HT1080 (cell line): ENCODE measurements around the gene CDK5. TPM values are rescaled to one million over a fixed set of nuclear protein-coding genes. Genes with fewer than 3 reads are reported as not detected.
A peak's percentile ranks its signal among the peaks of the same experiment; 100 is the strongest.
"Not testable (repeated sequence)": the region's sequence is repeated elsewhere in the genome, so short reads cannot be mapped to it uniquely, and the experiment has no call there.

Experiments used
- DNase-seq: peaks from one replicate; pipeline ENCODE4 v3.0.0-alpha.2; 2015; ENCODE audit warnings: low read depth
- total RNA-seq: library from RNA; depleted of rRNA; stranded (reverse); fragments of >200 nt; shearing (Covaris generic); gene quantifications from 2 replicates; pipeline ENCODE4 v1.2.3, GENCODE V29; 2014

Gene CDK5
- total RNA-seq, 1 experiment from 2014 or later = 67.8 TPM

- DNase-seq = no peak
These were observed 40.2 kb downstream of the CDK5 start for GRCh38 chr7:151017370-151017952.

- no peak for DNase-seq
These were observed 40.8 kb downstream of the CDK5 start for GRCh38 chr7:151016942-151017341.

- no peak for DNase-seq
These were observed 41.2 kb downstream of the CDK5 start for GRCh38 chr7:151016505-151016904.

- DNase-seq = no peak
These were observed 41.7 kb downstream of the CDK5 start for GRCh38 chr7:151015967-151016366.

- no peak for DNase-seq
These were observed 42.7 kb downstream of the CDK5 start for GRCh38 chr7:151014950-151015349.

- DNase-seq = no peak
These were observed 43.8 kb downstream of the CDK5 start for GRCh38 chr7:151013733-151014497.

GRCh38 chr7:151013356-151013732, 44.4 kb downstream of the CDK5 start:
- DNase-seq = no peak

- DNase-seq = no peak
These were observed 44.8 kb downstream of the CDK5 start for GRCh38 chr7:151012911-151013347.

- no peak for DNase-seq
These were observed 45.5 kb downstream of the CDK5 start for GRCh38 chr7:151012031-151012692.

GRCh38 chr7:151011616-151012015, 46.1 kb downstream of the CDK5 start:
- DNase-seq = not testable (repeated sequence)

GRCh38 chr7:151011097-151011409, 46.6 kb downstream of the CDK5 start:
- no peak for DNase-seq

- DNase-seq = no peak
These were observed 47.2 kb downstream of the CDK5 start for GRCh38 chr7:151010307-151011096.

- DNase-seq = no peak
These were observed 47.7 kb downstream of the CDK5 start for GRCh38 chr7:151010037-151010306.

- DNase-seq = no peak
These were observed 48.2 kb downstream of the CDK5 start for GRCh38 chr7:151009327-151010036.

- peak; percentile 91 for DNase-seq
These were observed 49.0 kb downstream of the CDK5 start for GRCh38 chr7:151008511-151009323.

- no peak for DNase-seq
These were observed 49.6 kb downstream of the CDK5 start for GRCh38 chr7:151008143-151008510.

GRCh38 chr7:151007469-151007898, 50.2 kb downstream of the CDK5 start:
- DNase-seq = no peak

- no peak for DNase-seq
These were observed 51.0 kb downstream of the CDK5 start for GRCh38 chr7:151006590-151007300.

GRCh38 chr7:151005566-151005965, 52.1 kb downstream of the CDK5 start:
- DNase-seq = no peak
